Spleen (tissue), 11 donors: ENCODE data around the gene CPSF4. TPM values are rescaled to one million over a fixed set of nuclear protein-coding genes. Genes with fewer than 3 reads are reported as not detected.
A peak's percentile ranks its signal among the peaks of the same experiment; 100 is the strongest.

ENCODE experiments used
- DNase-seq: peaks from one replicate; pipeline ENCODE4 v3.0.0-alpha.2; 2020
- H3K27ac ChIP-seq, 8 donors: fragments of 200-600 bp; sonication (generic) in 7 of 8; 1 replicate in 4 of 8; 2 replicates in 4 of 8; pipeline versions ENCODE4 v1.5.0 to v1.8.0; 2016 to 2021; ENCODE audit warnings: inconsistent platforms in 4 of 8, mild to moderate bottlenecking in 4 of 8, moderate library complexity in 1 of 8
- H3K27me3 ChIP-seq, 7 donors: fragments of 200-600 bp; sonication (generic) in 6 of 7; replicated peaks in 1 of 7; 1 replicate in 4 of 7; 2 replicates in 3 of 7; pipeline versions ENCODE4 v1.5.0 to v1.8.0; 2016 to 2021; ENCODE audit warnings: inconsistent platforms in 3 of 7, mild to moderate bottlenecking in 1 of 7
- H3K36me3 ChIP-seq, 6 donors: fragments of 200-600 bp; sonication (generic) in 5 of 6; 1 replicate in 4 of 6; 2 replicates in 2 of 6; pipeline versions ENCODE4 v1.5.0 to v1.8.0; 2016 to 2021; ENCODE audit warnings: inconsistent platforms in 2 of 6
- H3K4me1 ChIP-seq, 6 donors: fragments of 200-600 bp; sonication (generic) in 5 of 6; 1 replicate in 3 of 6; 2 replicates in 3 of 6; pipeline versions ENCODE4 v1.5.0 to v1.8.0; 2016 to 2021; ENCODE audit warnings: inconsistent platforms in 3 of 6
- H3K4me3 ChIP-seq, 8 donors: fragments of 200-600 bp; sonication (generic) in 7 of 8; 1 replicate in 4 of 8; 2 replicates in 4 of 8; pipeline versions ENCODE4 v1.5.0 to v1.8.0; 2016 to 2021; ENCODE audit warnings: inconsistent platforms in 4 of 8, mild to moderate bottlenecking in 4 of 8, moderate library complexity in 2 of 8
- H3K9me3 ChIP-seq, 8 donors: fragments of 200-600 bp; sonication (generic) in 7 of 8; 1 replicate in 4 of 8; 2 replicates in 4 of 8; pipeline versions ENCODE4 v1.5.0 to v1.8.0; 2016 to 2021; ENCODE audit warnings: inconsistent platforms in 4 of 8
- POLR2A ChIP-seq, 3 donors: fragments of 450-650 bp; IDR thresholded peaks; one replicate each; pipeline ENCODE4 v1.5.1; 2017; ENCODE audit warnings: antibody characterized with exemption in 3 of 3, mild to moderate bottlenecking in 1 of 3
- POLR2AphosphoS5 ChIP-seq, 3 donors: sonication (generic); formaldehyde crosslinking; IDR thresholded peaks; one replicate each; pipeline ENCODE4 v1.5.1; 2017; ENCODE audit warnings: antibody characterized with exemption in 3 of 3
- WGBS, 5 donors: extraction: QIAGEN DNeasy Blood & Tissue Kit in 3 of 5; methylation state at CpG; one replicate each; pipeline versions ENCODE4 v1.1.5 to v1.1.7; 2013 to 2018; 5-methylcytosine and 5-hydroxymethylcytosine counted together
- intact Hi-C: fragments of 100-400 bp; cut with DNase I; formaldehyde crosslinking; loops from one replicate; pipeline ENCODE4 v1.15.0; 2023; ENCODE audit warnings: low total_unique reads
- polyA plus RNA-seq, 3 donors: library from polyadenylated mRNA; stranded (reverse); fragments of 200-250 nt; gene quantifications; one replicate each; pipeline ENCODE4 v1.2.1, GENCODE V29; 2013
- total RNA-seq, 7 donors: library from RNA; depleted of rRNA in 3 of 7; stranded (reverse); fragments of >200 nt in 3 of 7; fragmentation: NEBNext Ultra II Directional in 4 of 7; extraction: Animal tissue kit (Norgen Biotek cat#: 25700) in 4 of 7; gene quantifications; one replicate each; pipeline versions ENCODE4 v1.1.0 to v1.2.1, GENCODE V29; 2016 to 2021
- TF ChIP-seq, protein P1 (sequence below), 11 experiments: fragments of 200-600 bp in 7 of 11; fragments of 450-650 bp in 4 of 11; sonication (generic) in 4 of 11; IDR thresholded peaks in 8 of 11; conservative IDR thresholded peaks in 3 of 11; 1 replicate in 7 of 11; 2 replicates in 4 of 11; pipeline versions ENCODE4 v1.4.0 to v1.8.0; 2016 to 2021; ENCODE audit warnings: antibody characterized with exemption in 11 of 11, inconsistent platforms in 4 of 11, mild to moderate bottlenecking in 1 of 11
- donor health status: healthy with polysubstance abuse.
- donor health status: DM: no; HTN: no; CAD: no; lungs with moderate emphysema.
- donor health status: DM: no; HTN: no; CAD: no.
- donor health status: Bipolar disorder and iron deficiency.
- donor health status: healthy.
- donor health status: DM: no; HTN: no; CAD: no.
- donor health status: DM: yes; HTN: yes; CAD: no.

The CPSF4 gene
- total and polyA plus RNA-seq, 10 donors: 28.7 to 49.6 (median 36.9) TPM

DNA sequence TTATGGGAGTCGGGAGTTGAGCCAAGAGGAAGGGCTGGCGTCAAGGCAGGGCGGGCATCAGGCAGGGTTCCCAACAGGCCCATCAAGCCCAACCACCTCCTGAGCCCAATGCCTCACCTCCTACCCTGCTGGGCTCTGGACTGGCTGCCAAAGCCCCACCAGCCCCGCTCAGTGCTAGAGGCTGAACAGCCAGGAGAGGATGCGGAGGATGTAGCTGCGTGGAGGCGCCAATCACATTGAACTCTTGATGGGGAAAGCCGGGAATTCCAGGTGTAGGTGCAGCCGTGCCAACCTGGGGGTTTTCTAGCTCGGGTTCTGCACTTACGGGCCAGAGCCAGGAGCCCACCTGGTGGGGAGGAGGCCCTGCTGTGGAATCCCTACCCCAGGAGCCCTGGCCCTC lies 14.4 kb downstream of the CPSF4 start:
- TF ChIP-seq POLR2AphosphoS5 (IDR thresholded peaks at IDR 0.05) (peak; percentile 52 to 64 (median 60)), POLR2A (IDR thresholded peaks at IDR 0.05) (no peak)
- TF ChIP-seq, protein P1, sequence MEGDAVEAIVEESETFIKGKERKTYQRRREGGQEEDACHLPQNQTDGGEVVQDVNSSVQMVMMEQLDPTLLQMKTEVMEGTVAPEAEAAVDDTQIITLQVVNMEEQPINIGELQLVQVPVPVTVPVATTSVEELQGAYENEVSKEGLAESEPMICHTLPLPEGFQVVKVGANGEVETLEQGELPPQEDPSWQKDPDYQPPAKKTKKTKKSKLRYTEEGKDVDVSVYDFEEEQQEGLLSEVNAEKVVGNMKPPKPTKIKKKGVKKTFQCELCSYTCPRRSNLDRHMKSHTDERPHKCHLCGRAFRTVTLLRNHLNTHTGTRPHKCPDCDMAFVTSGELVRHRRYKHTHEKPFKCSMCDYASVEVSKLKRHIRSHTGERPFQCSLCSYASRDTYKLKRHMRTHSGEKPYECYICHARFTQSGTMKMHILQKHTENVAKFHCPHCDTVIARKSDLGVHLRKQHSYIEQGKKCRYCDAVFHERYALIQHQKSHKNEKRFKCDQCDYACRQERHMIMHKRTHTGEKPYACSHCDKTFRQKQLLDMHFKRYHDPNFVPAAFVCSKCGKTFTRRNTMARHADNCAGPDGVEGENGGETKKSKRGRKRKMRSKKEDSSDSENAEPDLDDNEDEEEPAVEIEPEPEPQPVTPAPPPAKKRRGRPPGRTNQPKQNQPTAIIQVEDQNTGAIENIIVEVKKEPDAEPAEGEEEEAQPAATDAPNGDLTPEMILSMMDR (IDR thresholded peaks at IDR 0.05 in 8 of 11, conservative IDR thresholded peaks at IDR 0.05 in 3 of 11): no peak
- H3K27me3 ChIP-seq: no peaks in the 10 kb centered on the region
- H3K9me3 ChIP-seq: no peaks in the 10 kb centered on the region
- H3K27ac ChIP-seq: peak overlapping the region in 1 of 8 donors; percentile 14
- no peak overlapping the region for H3K4me3 ChIP-seq
- peaks cover 0 to 36% (median 11%) of the 10 kb centered on the region in 6 donors for H3K4me1 ChIP-seq
- 82 to 93% (median 86%) methylated on average over 10 to 11 of the region's 11 CpGs for WGBS, 5 donors
- intact Hi-C loops: no loop called here
- DNase-seq: no peak
- peaks cover 0 to 100% (median 95%) of the 10 kb centered on the region in 6 donors for H3K36me3 ChIP-seq

DNA sequence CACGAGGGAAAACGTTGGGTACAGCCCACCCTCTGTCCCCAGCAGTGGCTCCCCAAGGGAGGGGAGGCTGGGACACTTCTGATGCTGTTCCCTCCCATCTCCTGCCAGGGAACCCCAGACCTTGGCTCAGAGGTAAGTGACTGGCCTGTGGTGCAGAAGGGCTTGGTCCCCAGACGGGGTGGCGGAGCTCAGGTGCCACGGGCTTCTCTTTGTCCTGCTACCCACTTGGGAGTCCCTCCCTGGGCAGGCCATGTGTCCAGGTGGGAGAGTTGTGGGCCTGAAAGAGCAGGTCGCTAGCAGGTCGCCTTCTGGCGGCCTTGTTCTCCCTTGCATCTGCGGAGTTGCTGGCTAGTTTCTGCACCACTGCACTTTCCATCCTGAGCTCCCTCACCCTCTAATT lies 17.1 kb downstream of the CPSF4 start:
- intact Hi-C loops: no loop called here
- TF ChIP-seq POLR2AphosphoS5 (IDR thresholded peaks at IDR 0.05) (peak in 1 of 3 donors; percentile 22), POLR2A (IDR thresholded peaks at IDR 0.05) (no peak)
- TF ChIP-seq, protein P1 (IDR thresholded peaks at IDR 0.05 in 8 of 11, conservative IDR thresholded peaks at IDR 0.05 in 3 of 11): no peak
- WGBS, 5 donors: 84 to 92% (median 86%) methylated on average over 5 to 9 of the region's 9 CpGs
- DNase-seq: no peak
- peaks cover 0 to 44% (median 16%) of the 10 kb centered on the region in 6 donors for H3K4me1 ChIP-seq
- no peaks in the 10 kb centered on the region for H3K27me3 ChIP-seq
- peaks cover 0 to 100% (median 84%) of the 10 kb centered on the region in 6 donors for H3K36me3 ChIP-seq
- H3K27ac ChIP-seq: no peak overlapping the region
- H3K4me3 ChIP-seq: no peak overlapping the region
- H3K9me3 ChIP-seq: no peaks in the 10 kb centered on the region

DNA sequence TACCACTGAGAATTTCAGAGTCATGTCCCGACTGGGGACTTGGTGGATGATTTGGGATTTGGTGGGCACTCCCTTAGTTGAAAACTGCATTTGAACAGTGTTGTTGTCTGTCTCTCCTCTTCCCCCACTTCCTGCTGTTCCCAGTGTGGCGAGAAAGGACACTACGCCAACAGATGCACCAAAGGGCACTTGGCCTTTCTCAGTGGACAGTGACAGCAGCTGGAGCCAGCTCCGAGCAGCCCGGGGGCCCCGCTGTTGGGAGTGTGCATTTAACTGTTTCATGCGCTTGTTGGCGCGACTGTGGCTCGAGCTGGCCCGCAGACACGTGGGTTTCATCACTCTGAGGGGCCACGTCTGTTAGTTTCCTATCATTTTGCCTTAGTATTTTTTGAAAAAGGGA lies 17.5 kb downstream of the CPSF4 start:
- TF ChIP-seq POLR2A (IDR thresholded peaks at IDR 0.05) (no peak), POLR2AphosphoS5 (IDR thresholded peaks at IDR 0.05) (no peak)
- TF ChIP-seq, protein P1 (IDR thresholded peaks at IDR 0.05 in 8 of 11, conservative IDR thresholded peaks at IDR 0.05 in 3 of 11): no peak
- 66 to 88% (median 83%) methylated on average over 13 of the region's 13 CpGs for WGBS, 5 donors
- H3K36me3 ChIP-seq: peaks cover 0 to 100% (median 80%) of the 10 kb centered on the region in 6 donors

DNA sequence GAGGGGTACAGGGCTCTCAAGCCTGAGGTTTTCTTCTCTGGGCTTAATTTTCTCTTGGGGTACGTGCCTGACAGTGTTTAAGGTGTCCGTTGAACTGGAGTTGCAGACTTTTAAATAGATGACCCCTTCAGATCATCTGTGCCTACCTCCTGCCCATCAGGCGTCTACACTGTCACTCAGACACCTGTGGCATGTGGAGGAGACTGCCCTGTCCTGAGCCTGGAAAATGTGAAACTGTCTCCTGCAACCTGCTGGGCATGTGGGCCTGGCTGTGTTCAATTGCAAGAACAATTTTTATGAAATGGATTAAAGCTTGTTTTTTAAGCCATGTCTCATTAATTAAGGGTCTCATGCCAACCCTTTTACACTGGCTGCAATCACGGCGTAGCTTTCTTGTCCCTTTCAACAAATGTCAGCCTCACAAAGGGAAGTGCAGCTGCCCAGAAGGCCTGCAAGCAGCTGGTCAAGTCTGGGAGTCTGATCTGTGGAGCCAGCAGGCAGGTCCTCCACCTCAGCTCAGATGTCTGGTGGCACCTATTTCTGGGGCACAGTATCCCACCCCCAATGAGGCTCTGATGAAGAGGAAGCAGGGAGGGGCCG lies 18.4 kb downstream of the CPSF4 start:
- intact Hi-C loops: no loop called here
- DNase-seq: no peak
- H3K36me3 ChIP-seq: peaks cover 0 to 100% (median 76%) of the 10 kb centered on the region in 6 donors
- H3K4me1 ChIP-seq: peaks cover 0 to 56% (median 23%) of the 10 kb centered on the region in 6 donors
- 84 to 92% (median 87%) methylated on average over 6 of the region's 6 CpGs for WGBS, 5 donors
- no peaks in the 10 kb centered on the region for H3K27me3 ChIP-seq
- no peak overlapping the region for H3K4me3 ChIP-seq
- no peaks in the 10 kb centered on the region for H3K9me3 ChIP-seq
- TF ChIP-seq POLR2A (IDR thresholded peaks at IDR 0.05): no peak
- no peak for TF ChIP-seq POLR2AphosphoS5 (IDR thresholded peaks at IDR 0.05)
- TF ChIP-seq, protein P1 (IDR thresholded peaks at IDR 0.05 in 8 of 11, conservative IDR thresholded peaks at IDR 0.05 in 3 of 11): no peak
- H3K27ac ChIP-seq: no peak overlapping the region

More for the DNA sequence above, 17.5 kb downstream of the CPSF4 start:
- H3K27me3 ChIP-seq: no peaks in the 10 kb centered on the region
- intact Hi-C loops: no loop called here
- DNase-seq: no peak
- H3K9me3 ChIP-seq: no peaks in the 10 kb centered on the region
- peaks cover 0 to 48% (median 19%) of the 10 kb centered on the region in 6 donors for H3K4me1 ChIP-seq
- no peak overlapping the region for H3K4me3 ChIP-seq
- H3K27ac ChIP-seq: no peak overlapping the region
